ENCODE results near the gene CUL9. TPM values are rescaled to one million over a fixed set of nuclear protein-coding genes. Genes with fewer than 3 reads are reported as not detected.

Gene CUL9
- total RNA-seq, 4 donors from 2014 or later: 55.5 to 114 (median 85.5) TPM

DNA sequence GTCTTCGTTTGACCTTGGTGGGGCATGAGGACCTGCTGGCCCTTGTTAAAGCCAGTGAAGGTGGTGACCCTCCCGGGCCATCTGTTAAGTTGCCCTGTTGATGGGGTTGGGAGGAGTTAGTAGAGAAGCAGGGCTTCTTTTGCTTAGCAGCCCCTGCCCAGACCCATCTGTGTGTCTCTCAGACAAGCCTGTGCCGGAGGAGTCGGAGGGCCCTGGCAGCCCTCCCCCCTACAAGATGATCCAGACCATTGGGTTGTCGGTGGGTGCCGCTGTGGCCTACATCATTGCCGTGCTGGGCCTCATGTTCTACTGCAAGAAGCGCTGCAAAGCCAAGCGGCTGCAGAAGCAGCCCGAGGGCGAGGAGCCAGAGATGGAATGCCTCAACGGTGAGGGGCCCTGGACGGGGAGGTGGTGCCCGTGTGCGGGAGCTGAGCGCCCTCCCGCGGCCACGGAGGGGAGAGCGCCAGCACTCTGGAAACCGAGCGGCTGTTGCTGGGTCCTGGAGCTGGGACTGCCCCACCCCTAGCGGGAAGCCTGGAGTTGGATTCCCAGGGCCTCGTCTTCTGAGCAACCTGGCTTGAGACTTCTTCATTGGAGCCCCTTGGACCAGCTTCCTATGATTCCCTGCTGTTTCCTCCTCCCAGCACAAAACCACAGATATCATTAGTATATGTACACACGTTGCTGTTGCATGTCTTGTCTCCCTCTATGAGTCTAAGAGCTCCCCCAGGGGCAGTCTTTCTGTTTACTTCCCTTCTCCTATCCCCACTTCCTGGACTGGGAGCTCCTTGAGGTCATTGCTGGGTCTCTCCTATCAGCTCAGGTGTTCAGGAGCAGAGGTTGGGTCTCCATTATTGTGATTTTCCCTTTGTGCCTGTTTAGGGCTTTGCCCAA, 38.5 kb upstream of the CUL9 start:
- Histone ChIP-seq H3K4me1 (peaks cover 0 to 9% (median 6%) of the 10 kb centered on the region in 4 donors), H3K27me3 (no peaks in the 10 kb centered on the region), H3K9me3 (no peaks in the 10 kb centered on the region), H3K36me3 (no peaks in the 10 kb centered on the region), H3K27ac (peak overlapping the region in 1 of 4 donors; percentile 20), H3K4me3 (no peak overlapping the region)
- DNase-seq: peak; percentile 57 to 88 (median 85)
- peak in 1 of 2 donors; percentile 8 for TF ChIP-seq POLR2A (IDR thresholded peaks at IDR 0.05)
- TF ChIP-seq, protein P1, sequence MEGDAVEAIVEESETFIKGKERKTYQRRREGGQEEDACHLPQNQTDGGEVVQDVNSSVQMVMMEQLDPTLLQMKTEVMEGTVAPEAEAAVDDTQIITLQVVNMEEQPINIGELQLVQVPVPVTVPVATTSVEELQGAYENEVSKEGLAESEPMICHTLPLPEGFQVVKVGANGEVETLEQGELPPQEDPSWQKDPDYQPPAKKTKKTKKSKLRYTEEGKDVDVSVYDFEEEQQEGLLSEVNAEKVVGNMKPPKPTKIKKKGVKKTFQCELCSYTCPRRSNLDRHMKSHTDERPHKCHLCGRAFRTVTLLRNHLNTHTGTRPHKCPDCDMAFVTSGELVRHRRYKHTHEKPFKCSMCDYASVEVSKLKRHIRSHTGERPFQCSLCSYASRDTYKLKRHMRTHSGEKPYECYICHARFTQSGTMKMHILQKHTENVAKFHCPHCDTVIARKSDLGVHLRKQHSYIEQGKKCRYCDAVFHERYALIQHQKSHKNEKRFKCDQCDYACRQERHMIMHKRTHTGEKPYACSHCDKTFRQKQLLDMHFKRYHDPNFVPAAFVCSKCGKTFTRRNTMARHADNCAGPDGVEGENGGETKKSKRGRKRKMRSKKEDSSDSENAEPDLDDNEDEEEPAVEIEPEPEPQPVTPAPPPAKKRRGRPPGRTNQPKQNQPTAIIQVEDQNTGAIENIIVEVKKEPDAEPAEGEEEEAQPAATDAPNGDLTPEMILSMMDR (IDR thresholded peaks at IDR 0.05): peak; percentile 70 to 93 (median 90)

DNA sequence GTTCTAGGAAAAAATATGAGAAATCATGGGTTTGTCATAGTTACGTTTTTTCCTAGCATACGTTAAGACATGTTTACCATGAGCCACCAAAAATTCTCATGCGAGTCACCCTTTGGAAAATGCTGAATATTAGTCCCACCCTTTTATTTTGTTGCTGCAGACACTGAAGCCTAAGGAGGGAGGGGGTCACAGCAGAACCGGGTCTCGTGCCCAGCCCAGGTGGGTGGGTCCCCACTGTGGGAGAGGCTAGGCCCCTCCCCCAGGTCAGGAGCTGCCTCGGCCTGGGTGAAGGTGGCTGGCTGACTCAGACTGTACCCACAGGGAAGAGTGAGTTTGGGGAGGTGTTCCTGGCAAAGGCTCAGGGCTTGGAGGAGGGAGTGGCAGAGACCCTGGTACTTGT, 37.1 kb upstream of the CUL9 start:
- TF ChIP-seq POLR2A (IDR thresholded peaks at IDR 0.05): no peak
- TF ChIP-seq, protein P1 (IDR thresholded peaks at IDR 0.05): no peak
- H3K27ac ChIP-seq: no peak overlapping the region
- DNase-seq: no peak
- peaks cover 0 to 9% (median 6%) of the 10 kb centered on the region in 4 donors for H3K4me1 ChIP-seq
- H3K4me3 ChIP-seq: no peak overlapping the region
- H3K27me3 ChIP-seq: no peaks in the 10 kb centered on the region
- no peaks in the 10 kb centered on the region for H3K36me3 ChIP-seq
- no peaks in the 10 kb centered on the region for H3K9me3 ChIP-seq

DNA sequence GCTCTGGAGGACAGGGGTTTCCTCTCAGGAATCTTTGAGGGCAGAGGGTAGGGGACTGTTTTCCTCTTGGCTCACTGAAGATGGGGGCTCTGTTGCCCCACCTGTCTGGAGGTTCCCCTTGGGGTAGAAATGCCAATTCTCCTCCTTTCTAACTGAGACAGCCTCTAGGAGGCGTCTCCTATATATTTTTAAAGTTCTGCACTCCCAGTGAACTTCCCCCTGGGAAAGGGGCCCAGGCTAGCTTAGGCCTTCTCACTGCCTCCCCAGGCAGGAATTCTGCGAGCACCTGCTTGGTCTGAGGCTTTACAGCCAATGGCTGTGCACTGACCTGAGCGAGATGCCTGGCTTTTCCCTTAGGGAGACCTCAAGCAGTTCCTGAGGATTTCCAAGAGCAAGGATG, 35.7 kb upstream of the CUL9 start:
- H3K4me1 ChIP-seq: peaks cover 0 to 9% (median 6%) of the 10 kb centered on the region in 4 donors
- TF ChIP-seq POLR2A (IDR thresholded peaks at IDR 0.05): no peak
- TF ChIP-seq, protein P1 (IDR thresholded peaks at IDR 0.05): no peak
- H3K4me3 ChIP-seq: no peak overlapping the region
- no peak overlapping the region for H3K27ac ChIP-seq
- no peaks in the 10 kb centered on the region for H3K36me3 ChIP-seq
- H3K9me3 ChIP-seq: no peaks in the 10 kb centered on the region
- H3K27me3 ChIP-seq: no peaks in the 10 kb centered on the region
- no peak for DNase-seq

DNA sequence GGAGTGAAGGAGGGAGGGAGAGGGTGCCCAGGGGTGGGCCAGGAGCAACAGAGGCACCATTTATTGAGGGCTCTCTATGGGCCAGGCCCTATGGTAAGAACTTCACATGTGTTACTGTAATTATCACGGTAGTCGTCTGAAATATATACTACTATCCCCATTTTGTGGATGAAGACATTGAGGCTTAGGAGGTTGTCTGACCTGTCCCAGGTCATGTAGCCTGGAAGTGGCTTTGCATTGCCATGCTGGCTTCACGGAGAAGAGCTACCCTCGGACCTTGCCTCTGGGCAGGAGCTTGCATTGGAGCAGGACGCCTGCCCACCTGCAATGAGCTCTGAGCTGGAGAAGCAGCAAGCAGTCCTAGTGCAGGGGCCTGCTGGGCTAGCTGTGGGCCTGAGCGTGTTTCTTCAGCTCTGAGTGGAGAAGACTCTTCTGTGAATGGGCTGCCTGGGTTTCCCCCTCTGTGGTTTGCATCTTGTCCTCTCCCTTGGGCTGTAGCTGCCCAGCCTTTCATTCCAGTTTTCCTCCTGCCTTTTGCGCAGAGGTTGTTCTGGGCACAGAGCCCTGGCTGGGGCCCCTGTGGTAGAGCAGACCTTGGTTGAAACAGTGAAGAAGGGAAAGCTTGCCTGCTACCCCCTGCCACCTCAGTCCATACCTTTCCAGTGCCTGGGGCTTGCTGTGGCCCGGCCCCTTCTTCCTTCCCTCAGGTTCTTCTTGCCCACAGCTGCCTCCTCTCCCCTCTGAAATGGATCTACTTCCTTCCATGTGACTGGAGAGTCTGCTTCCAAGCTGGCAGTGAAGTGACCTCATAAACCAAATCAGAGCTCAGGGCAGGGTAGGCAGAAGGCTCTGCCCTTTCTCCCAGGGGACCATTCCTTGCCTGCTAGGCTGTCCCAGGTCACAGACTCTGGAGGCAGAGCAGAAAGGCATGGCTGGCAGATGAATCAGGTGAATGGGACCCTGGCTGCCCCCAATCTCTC, 35.0 kb upstream of the CUL9 start:
- H3K36me3 ChIP-seq: no peaks in the 10 kb centered on the region
- TF ChIP-seq, protein P1 (IDR thresholded peaks at IDR 0.05): no peak
- TF ChIP-seq POLR2A (IDR thresholded peaks at IDR 0.05): no peak
- H3K4me3 ChIP-seq: no peak overlapping the region
- DNase-seq: no peak
- no peak overlapping the region for H3K27ac ChIP-seq
- H3K27me3 ChIP-seq: no peaks in the 10 kb centered on the region
- peaks cover 0 to 9% (median 6%) of the 10 kb centered on the region in 4 donors for H3K4me1 ChIP-seq
- no peaks in the 10 kb centered on the region for H3K9me3 ChIP-seq

DNA sequence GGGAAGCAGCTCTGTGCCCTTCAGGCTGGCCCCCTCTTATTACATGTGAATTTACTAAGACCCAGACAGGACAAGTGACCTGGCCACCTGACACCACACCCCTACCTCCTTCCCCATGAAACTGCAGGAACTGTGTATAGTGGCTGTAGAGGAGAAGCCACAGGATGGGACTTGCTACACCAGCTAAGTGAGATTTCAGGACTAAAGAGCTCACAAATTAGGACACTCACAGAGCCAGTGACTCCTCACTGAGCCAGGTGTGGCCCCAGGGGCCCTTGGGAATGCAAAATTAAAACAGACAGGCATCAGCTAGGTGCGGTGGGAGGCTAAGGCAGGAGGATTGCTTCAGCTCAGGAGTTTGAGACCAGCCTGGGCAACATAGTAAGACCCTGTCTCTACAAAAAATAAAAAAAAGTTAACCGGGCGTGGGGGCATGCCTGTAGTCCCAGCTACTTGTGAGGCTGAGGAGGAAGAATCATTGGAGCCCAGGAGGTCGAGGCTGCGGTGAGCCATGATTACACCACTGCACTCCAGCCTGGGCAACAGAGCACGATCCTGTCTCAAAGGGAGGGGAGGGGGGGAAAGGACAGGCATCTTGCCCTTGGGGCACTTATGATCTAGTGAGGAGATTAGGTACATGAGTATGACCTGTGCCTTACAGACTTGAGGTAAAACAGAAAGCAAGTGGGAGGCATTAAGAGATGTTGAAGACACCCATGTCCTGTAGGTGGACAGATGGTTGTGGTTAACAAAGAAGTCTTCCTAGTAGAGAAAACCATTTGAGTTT, 34.1 kb upstream of the CUL9 start:
- H3K27ac ChIP-seq: no peak overlapping the region
- no peak overlapping the region for H3K4me3 ChIP-seq
- TF ChIP-seq, protein P1 (IDR thresholded peaks at IDR 0.05): no peak
- TF ChIP-seq POLR2A (IDR thresholded peaks at IDR 0.05): no peak

More for the DNA sequence above, 34.1 kb upstream of the CUL9 start:
- no peaks in the 10 kb centered on the region for H3K9me3 ChIP-seq
- peaks cover 0 to 9% (median 6%) of the 10 kb centered on the region in 4 donors for H3K4me1 ChIP-seq
- H3K36me3 ChIP-seq: no peaks in the 10 kb centered on the region
- DNase-seq: no peak
- no peaks in the 10 kb centered on the region for H3K27me3 ChIP-seq

All from Peyer's patch (tissue), 4 donors.